Thymus (tissue), 11 donors: ENCODE results near the gene FBH1. TPM values are rescaled to one million over a fixed set of nuclear protein-coding genes. Genes with fewer than 3 reads are reported as not detected.
"Not testable (repeated sequence)": the region's sequence is repeated elsewhere in the genome, so short reads cannot be mapped to it uniquely, and the experiment has no call there.

ENCODE experiments used
- DNase-seq, 9 donors: peaks; one replicate each; pipeline ENCODE4 v3.0.0-alpha.2; 2013; ENCODE audit warnings: low spot score in 9 of 9, low read depth in 6 of 9, missing footprints in 1 of 9
- H3K27ac ChIP-seq, 2 donors: one replicate each; pipeline ENCODE4 v1.5.1; 2013; ENCODE audit warnings: control low read depth in 1 of 2, low read depth in 1 of 2, low read length in 1 of 2, mild to moderate bottlenecking in 1 of 2, moderate library complexity in 1 of 2
- H3K27me3 ChIP-seq, 2 donors: one replicate each; pipeline ENCODE4 v1.5.1; 2013; ENCODE audit warnings: low read length in 1 of 2; ENCODE audit not compliant: control insufficient read depth in 2 of 2, insufficient read depth in 1 of 2
- H3K36me3 ChIP-seq, 2 donors: one replicate each; pipeline ENCODE4 v1.5.1; 2013; ENCODE audit warnings: low read length in 1 of 2, mild to moderate bottlenecking in 1 of 2, moderate library complexity in 1 of 2; ENCODE audit not compliant: control insufficient read depth in 2 of 2, insufficient read depth in 2 of 2
- H3K4me1 ChIP-seq, 2 donors: one replicate each; pipeline ENCODE4 v1.5.1; 2013; ENCODE audit warnings: low read length in 2 of 2; ENCODE audit not compliant: control insufficient read depth in 2 of 2, insufficient read depth in 2 of 2
- H3K4me3 ChIP-seq, 2 donors: one replicate each; pipeline ENCODE4 v1.5.1; 2013; ENCODE audit warnings: low read length in 2 of 2, control low read depth in 1 of 2, mild to moderate bottlenecking in 1 of 2
- H3K9me3 ChIP-seq, 2 donors: one replicate each; pipeline ENCODE4 v1.5.1; 2013; ENCODE audit warnings: low read length in 1 of 2, mild to moderate bottlenecking in 1 of 2; ENCODE audit not compliant: control insufficient read depth in 2 of 2, insufficient read depth in 1 of 2
- WGBS: extraction: QIAGEN DNeasy Blood & Tissue Kit; methylation state at CpG from one replicate; pipeline ENCODE4 v1.1.7; 2013; 5-methylcytosine and 5-hydroxymethylcytosine counted together
- polyA plus RNA-seq: library from polyadenylated mRNA; stranded (reverse); fragments of 200-250 nt; gene quantifications from one replicate; pipeline ENCODE4 v1.2.3, GENCODE V29; 2013
- total RNA-seq: library from RNA; stranded (reverse); fragments of 120-200 nt; gene quantifications from one replicate; pipeline ENCODE4 v1.2.4, GENCODE V29; 2013
- donor health status: healthy.

Gene FBH1
- total and polyA plus RNA-seq, 2 donors: 52.8 to 97.8 TPM

- H3K36me3 ChIP-seq: peaks cover 42 to 50% of the 10 kb centered on the region in 2 donors
- no peaks in the 10 kb centered on the region for H3K4me1 ChIP-seq
- H3K27me3 ChIP-seq: no peaks in the 10 kb centered on the region
- H3K9me3 ChIP-seq: no peaks in the 10 kb centered on the region
- DNase-seq: no peak
- H3K27ac ChIP-seq: no peak overlapping the region
- 93% methylated on average over 13 of the region's 13 CpGs for WGBS
- H3K4me3 ChIP-seq: no peak overlapping the region
Measured at GRCh38 chr10:5905854-5906507, 15.9 kb downstream of the FBH1 start.

- WGBS: over 99% methylated on average over 5 of the region's 5 CpGs
- H3K4me1 ChIP-seq: no peaks in the 10 kb centered on the region
Measured at GRCh38 chr10:5906651-5907050, 16.6 kb downstream of the FBH1 start.

GRCh38 chr10:5908676-5909075 is 18.6 kb downstream of the FBH1 start:
- H3K4me3 ChIP-seq, H3K4me1 ChIP-seq, DNase-seq, H3K9me3 ChIP-seq, H3K27me3 ChIP-seq, H3K27ac ChIP-seq: not testable (repeated sequence)
- peaks cover 66 to 69% of the 10 kb centered on the region in 2 donors for H3K36me3 ChIP-seq
- WGBS: 87% methylated on average over 7 of the region's 7 CpGs

More at GRCh38 chr10:5906651-5907050, 16.6 kb downstream of the FBH1 start:
- H3K36me3 ChIP-seq: peaks cover 48 to 56% of the 10 kb centered on the region in 2 donors
- H3K27ac ChIP-seq: no peak overlapping the region
- DNase-seq: no peak
- no peaks in the 10 kb centered on the region for H3K27me3 ChIP-seq
- no peak overlapping the region for H3K4me3 ChIP-seq
- no peaks in the 10 kb centered on the region for H3K9me3 ChIP-seq

- no peak for DNase-seq
- H3K27ac ChIP-seq: no peak overlapping the region
Measured at GRCh38 chr10:5910323-5911100, 20.5 kb downstream of the FBH1 start.

GRCh38 chr10:5911670-5912069 is 21.6 kb downstream of the FBH1 start:
- Histone ChIP-seq H3K27ac (no peak overlapping the region), H3K36me3 (peaks cover 81 to 84% of the 10 kb centered on the region in 2 donors), H3K4me1 (no peaks in the 10 kb centered on the region), H3K4me3 (no peak overlapping the region), H3K9me3 (no peaks in the 10 kb centered on the region), H3K27me3 (no peaks in the 10 kb centered on the region)
- DNase-seq: no peak
- WGBS: 98% methylated on average over 4 of the region's 4 CpGs

More at GRCh38 chr10:5910323-5911100, 20.5 kb downstream of the FBH1 start:
- H3K4me1 ChIP-seq: no peaks in the 10 kb centered on the region
- no peak overlapping the region for H3K4me3 ChIP-seq
- no peaks in the 10 kb centered on the region for H3K27me3 ChIP-seq
- H3K9me3 ChIP-seq: no peaks in the 10 kb centered on the region
- H3K36me3 ChIP-seq: peaks cover 81 to 83% of the 10 kb centered on the region in 2 donors
- WGBS: 96% methylated on average over 18 of the region's 18 CpGs

GRCh38 chr10:5913736-5914135 is 23.7 kb downstream of the FBH1 start:
- peaks cover 95 to 96% of the 10 kb centered on the region in 2 donors for H3K36me3 ChIP-seq
- DNase-seq: no peak
- H3K9me3 ChIP-seq: no peaks in the 10 kb centered on the region
- H3K4me1 ChIP-seq: peaks cover 0 to 2% of the 10 kb centered on the region in 2 donors
- no peak overlapping the region for H3K27ac ChIP-seq
- 98% methylated on average over 4 of the region's 4 CpGs for WGBS
- no peak overlapping the region for H3K4me3 ChIP-seq
- no peaks in the 10 kb centered on the region for H3K27me3 ChIP-seq

GRCh38 chr10:5915451-5915850 is 25.4 kb downstream of the FBH1 start:
- Histone ChIP-seq H3K9me3 (no peaks in the 10 kb centered on the region), H3K27me3 (no peaks in the 10 kb centered on the region), H3K36me3 (peaks cover 89 to 95% of the 10 kb centered on the region in 2 donors), H3K27ac (no peak overlapping the region), H3K4me3 (no peak overlapping the region), H3K4me1 (peaks cover 0 to 2% of the 10 kb centered on the region in 2 donors)
- 91% methylated on average over 14 of the region's 14 CpGs for WGBS
- DNase-seq: no peak

- H3K4me1 ChIP-seq: peaks cover 0 to 2% of the 10 kb centered on the region in 2 donors
Measured at GRCh38 chr10:5917305-5917704, 27.3 kb downstream of the FBH1 start.

GRCh38 chr10:5918763-5919162 is 28.7 kb downstream of the FBH1 start:
- Histone ChIP-seq H3K4me3 (no peak overlapping the region), H3K9me3 (no peaks in the 10 kb centered on the region), H3K27me3 (no peaks in the 10 kb centered on the region), H3K36me3 (peaks cover 85 to 94% of the 10 kb centered on the region in 2 donors), H3K27ac (no peak overlapping the region), H3K4me1 (peaks cover 0 to 2% of the 10 kb centered on the region in 2 donors)
- 96% methylated on average over 4 of the region's 4 CpGs for WGBS
- no peak for DNase-seq

More at GRCh38 chr10:5917305-5917704, 27.3 kb downstream of the FBH1 start:
- Histone ChIP-seq H3K36me3 (peaks cover 84 to 96% of the 10 kb centered on the region in 2 donors), H3K9me3 (no peaks in the 10 kb centered on the region), H3K27ac (no peak overlapping the region), H3K27me3 (no peaks in the 10 kb centered on the region), H3K4me3 (no peak overlapping the region)
- DNase-seq: no peak
- 98% methylated on average over 13 of the region's 13 CpGs for WGBS
